RPMI8226 (cell line): ENCODE data around the gene FDXR.

ENCODE experiments used
- DNase-seq: peaks from one replicate; pipeline ENCODE4 v3.0.0-alpha.2; 2015

The FDXR gene

GRCh38 chr17:74893936-74894671 lies 21.3 kb upstream of the FDXR start:
- DNase-seq: no peak

- DNase-seq: no peak
These were observed 20.4 kb upstream of the FDXR start, which contains the start of gene FADS6 for GRCh38 chr17:74892974-74893911. Gene FADS6, minus strand, starts transcription at chr17:74893633. Its CDS starts 38 bp downstream, at chr17:74893595.

GRCh38 chr17:74892013-74892841 lies 19.4 kb upstream of the FDXR start:
- DNase-seq: no peak

DNA sequence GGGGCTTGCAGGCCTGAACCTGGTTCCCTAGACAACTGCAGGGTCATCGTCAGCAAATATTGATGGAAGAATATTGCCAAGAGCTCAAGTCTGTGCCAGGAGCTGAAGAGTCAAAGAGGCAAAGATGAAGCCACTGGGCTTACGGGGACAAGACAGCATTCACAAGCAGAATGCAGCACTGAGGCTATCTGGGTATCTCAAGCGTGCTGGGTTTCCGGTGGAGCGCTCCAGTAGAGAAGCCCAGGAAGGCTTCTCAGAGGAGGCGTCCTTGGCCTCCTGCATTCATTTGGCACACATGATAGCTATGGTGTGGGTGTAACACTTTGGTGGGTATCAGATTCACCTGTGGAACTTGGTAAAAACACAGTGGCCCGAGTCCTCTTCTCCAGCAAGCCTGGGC lies 17.8 kb upstream of the FDXR start:
- DNase-seq: no peak

GRCh38 chr17:74888469-74888868 lies 15.7 kb upstream of the FDXR start:
- DNase-seq: no peak

DNA sequence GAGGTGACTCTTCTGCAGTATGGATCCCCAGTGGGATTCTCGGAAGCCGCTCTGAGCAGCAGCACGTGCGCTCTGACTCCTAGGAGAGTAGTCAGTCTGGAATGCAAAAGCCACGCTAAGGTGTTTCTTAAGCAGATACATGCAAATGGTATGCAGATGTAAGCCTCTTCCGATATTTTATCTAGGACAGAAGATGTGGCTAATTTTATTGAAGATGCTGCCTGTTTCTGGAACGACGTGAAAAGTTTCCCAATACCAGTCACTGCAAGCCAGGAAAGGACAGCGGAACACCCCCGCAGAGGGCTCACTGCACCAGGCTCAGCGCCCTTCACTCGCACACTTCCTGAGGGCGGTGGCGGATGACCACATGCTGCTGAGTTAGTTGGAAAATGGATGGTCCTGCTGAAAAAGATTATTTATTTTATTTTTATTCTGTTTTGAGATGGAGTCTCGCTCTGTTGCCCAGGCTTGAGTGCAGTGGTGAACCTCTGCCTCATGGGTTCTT lies 10.5 kb upstream of the FDXR start:
- no peak for DNase-seq

- DNase-seq: no peak
These were observed 9.9 kb upstream of the FDXR start for GRCh38 chr17:74882517-74883240.

- DNase-seq: no peak
These were observed 8.3 kb upstream of the FDXR start for GRCh38 chr17:74881073-74881472.

DNA sequence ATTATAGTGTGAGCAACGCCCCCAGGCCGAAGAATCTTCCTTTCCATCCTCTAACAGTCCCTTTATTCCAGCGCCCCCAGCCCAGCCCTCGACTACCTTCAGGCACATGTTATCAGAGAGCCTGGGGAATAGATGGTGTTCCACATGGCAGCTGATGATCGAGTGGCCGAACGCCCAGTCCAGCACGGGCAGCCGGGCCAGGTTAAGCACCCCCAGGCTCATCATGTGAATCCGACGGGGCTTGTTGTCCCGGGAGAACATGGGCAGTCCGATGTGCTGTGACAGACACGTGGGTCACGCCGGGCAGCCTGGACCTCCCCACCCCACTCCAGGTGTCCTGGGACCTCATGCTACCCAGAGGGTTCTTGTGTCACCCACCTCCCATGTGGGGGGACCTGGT lies 6.5 kb upstream of the FDXR start:
- DNase-seq: no peak

- no peak for DNase-seq
These were observed 5.9 kb upstream of the FDXR start for GRCh38 chr17:74878658-74879057.

DNA sequence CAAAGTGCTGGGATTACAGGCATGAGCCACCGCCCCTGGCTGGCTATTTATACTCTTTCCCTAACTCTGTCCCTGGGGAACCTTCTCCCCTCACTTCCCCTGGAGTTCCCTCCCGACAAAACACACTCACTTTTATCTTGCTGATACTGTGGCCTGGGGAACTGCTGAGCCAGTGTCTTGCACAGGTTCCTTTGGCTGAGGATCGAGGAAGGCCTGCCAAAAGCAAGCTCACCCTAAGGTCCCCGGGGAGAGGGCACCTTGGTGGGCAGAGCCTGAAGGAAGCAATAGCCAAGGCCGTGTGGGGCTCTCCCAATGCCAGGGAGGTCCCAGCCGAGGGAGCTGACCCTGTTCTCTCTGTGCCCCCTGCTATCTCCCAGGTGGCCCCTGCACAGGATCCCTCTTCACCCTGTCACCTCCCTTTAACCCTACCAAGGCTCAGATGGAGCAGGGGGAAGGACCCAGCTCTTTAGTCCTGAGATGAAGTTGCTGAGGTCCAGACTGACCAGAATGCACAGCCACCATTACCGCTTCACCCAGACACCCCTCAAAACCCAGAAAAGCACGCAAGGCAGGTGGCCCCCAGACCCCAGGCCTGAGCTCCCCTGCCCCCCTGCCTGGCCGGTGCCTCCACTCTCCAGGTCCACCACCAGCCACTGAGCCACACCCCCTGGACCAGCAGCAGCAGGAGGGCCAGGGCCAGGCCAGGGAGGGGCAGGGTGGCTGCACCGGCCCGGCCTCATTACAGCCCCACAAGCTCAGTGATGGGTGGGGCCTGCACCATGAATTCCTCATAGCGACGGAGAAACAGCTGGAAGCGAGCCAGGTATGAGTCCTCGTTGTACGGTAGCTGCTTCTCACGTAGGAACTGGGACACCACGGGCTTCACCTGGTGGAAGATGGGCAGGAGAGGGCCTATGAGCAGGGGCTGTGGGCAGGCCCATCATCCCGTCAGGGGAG lies 5.1 kb upstream of the FDXR start:
- DNase-seq: no peak

GRCh38 chr17:74875977-74876593 lies 3.3 kb upstream of the FDXR start:
- no peak for DNase-seq

GRCh38 chr17:74875155-74875976 lies 2.6 kb upstream of the FDXR start:
- DNase-seq: no peak

DNA sequence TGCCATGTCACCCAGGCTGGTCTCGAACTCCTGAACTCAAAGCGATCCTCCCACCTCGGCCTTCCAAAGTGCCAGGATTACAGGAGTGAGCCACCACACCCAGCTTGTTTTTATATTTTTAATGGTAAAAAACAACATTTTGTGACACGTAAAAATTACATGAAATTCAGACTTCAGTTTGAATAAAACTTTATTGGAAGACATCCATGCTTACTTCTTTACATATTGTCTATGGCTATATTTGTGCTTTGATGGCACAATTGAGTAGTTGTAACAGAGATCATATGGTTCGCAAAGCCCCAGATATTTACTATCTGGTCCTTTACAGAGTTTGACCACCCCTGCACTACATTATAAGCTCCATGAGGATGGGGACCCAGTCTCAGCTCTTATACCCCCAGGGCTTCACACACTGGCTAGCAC lies 1.8 kb upstream of the FDXR start:
- no peak for DNase-seq

GRCh38 chr17:74873874-74874614 lies 1.2 kb upstream of the FDXR start:
- no peak for DNase-seq

DNA sequence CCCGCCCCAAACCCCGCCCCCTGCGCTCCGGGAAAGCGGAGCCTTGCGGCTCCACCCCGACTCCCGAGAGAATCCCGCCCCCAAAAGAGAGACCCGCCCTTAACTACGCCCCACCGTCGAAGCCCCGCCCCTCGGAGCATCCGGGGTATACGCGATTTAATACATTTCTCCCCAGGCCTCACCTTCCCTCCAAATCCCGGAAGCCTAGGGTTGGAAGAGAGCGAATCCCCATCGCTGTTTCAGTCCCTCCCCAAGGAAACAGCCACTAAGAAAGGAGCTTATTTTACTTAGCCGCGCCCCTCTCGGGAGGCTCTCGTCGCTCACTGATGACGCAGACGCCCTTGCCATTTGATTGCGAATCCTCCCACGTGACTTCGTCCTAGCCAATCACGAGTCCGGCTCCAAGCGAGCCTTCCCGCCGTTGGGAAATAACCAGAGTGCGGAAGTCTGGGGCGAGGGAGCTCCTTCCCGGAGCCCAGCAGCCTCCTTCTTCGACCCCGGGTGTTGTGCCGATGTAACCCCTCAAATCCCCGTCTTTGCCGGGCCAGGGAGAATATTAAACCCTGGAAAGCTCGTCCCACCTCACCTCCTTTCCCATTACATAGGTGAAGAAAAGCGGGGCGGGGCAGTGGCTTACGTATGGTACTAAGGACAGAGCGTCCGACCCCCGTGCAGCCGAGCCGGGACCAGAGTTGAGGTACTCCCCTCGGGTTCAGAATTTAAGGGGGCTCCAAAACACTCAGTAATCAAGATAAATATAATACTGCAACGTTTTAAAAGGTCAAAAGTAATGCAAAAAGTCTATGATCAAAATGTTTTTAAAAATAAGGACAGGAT lies 461 bp upstream of the FDXR start:
- DNase-seq: peak; percentile 100

- no peak for DNase-seq
These were observed 1.3 kb downstream of the FDXR start for GRCh38 chr17:74871356-74872076.
